GM23338 (cell line): ENCODE data around the gene RPL29. TPM values are rescaled to one million over a fixed set of nuclear protein-coding genes. Genes with fewer than 3 reads are reported as not detected.

Experiments
- ATAC-seq: fragments of 200-7000 bp; cut with Tn5 transposase; 3 replicates; pipeline ENCODE4 v1.9.1; 2020
- DNase-seq: peaks from one replicate; pipeline ENCODE4 v3.0.0-alpha.2; 2015; ENCODE audit warnings: low spot score
- H2AFZ ChIP-seq: fragments of 200-600 bp; sonication (generic); 2 replicates; pipeline ENCODE4 v1.8.0; 2016; ENCODE audit warnings: antibody characterized with exemption, mild to moderate bottlenecking, moderate library complexity
- H3F3A ChIP-seq: fragments of 200-600 bp; sonication (generic); replicated peaks from 2 replicates; pipeline ENCODE4 v1.8.0; 2017; ENCODE audit warnings: antibody characterized with exemption, mixed run types, low read depth
- H3K27ac ChIP-seq: fragments of 200-600 bp; sonication (generic); 2 replicates; pipeline ENCODE4 v1.6.1; 2016; ENCODE audit warnings: low read depth
- H3K27me3 ChIP-seq: fragments of 200-600 bp; sonication (generic); 2 replicates; pipeline ENCODE4 v1.8.0; 2016; ENCODE audit warnings: mild to moderate bottlenecking, mixed run types, moderate library complexity; ENCODE audit not compliant: insufficient read depth
- H3K36me3 ChIP-seq: fragments of 200-600 bp; sonication (generic); 2 replicates; pipeline ENCODE4 v1.8.0; 2016; ENCODE audit warnings: mild to moderate bottlenecking; ENCODE audit not compliant: insufficient read depth
- H3K4me1 ChIP-seq: fragments of 200-600 bp; sonication (generic); 2 replicates; pipeline ENCODE4 v1.8.0; 2016; ENCODE audit warnings: mild to moderate bottlenecking, moderate library complexity; ENCODE audit not compliant: insufficient read depth
- H3K4me2 ChIP-seq: fragments of 200-600 bp; sonication (generic); 2 replicates; pipeline ENCODE4 v1.7.1; 2017; ENCODE audit warnings: mixed run types
- H3K4me3 ChIP-seq: fragments of 200-600 bp; sonication (generic); 2 replicates; pipeline ENCODE4 v1.6.1; 2016; ENCODE audit warnings: mixed run types
- H3K79me2 ChIP-seq: fragments of 200-600 bp; sonication (generic); replicated peaks from 2 replicates; pipeline ENCODE4 v1.8.0; 2017; ENCODE audit warnings: mild to moderate bottlenecking; ENCODE audit not compliant: insufficient read depth
- H3K9me2 ChIP-seq: fragments of 200-600 bp; sonication (generic); 2 replicates; pipeline ENCODE4 v1.8.0; 2017; ENCODE audit not compliant: insufficient read depth
- H4K20me1 ChIP-seq: fragments of 200-600 bp; sonication (generic); replicated peaks from 2 replicates; pipeline ENCODE4 v1.8.0; 2017; ENCODE audit warnings: mild to moderate bottlenecking; ENCODE audit not compliant: insufficient read depth
- H3K27ac Mint-ChIP-seq: 2 replicates; pipeline ENCODE4 v1.8.0; 2020; ENCODE audit warnings: inconsistent platforms, mild to moderate bottlenecking, moderate library complexity, mixed read lengths
- H3K27me3 Mint-ChIP-seq: 3 replicates; pipeline ENCODE4 v1.8.0; 2022; ENCODE audit warnings: low read depth, mild to moderate bottlenecking, moderate library complexity, mixed read lengths, inconsistent platforms; ENCODE audit not compliant: insufficient read depth, poor library complexity
- H3K36me3 Mint-ChIP-seq: 3 replicates; pipeline ENCODE4 v1.8.0; 2021; ENCODE audit warnings: low read depth, mild to moderate bottlenecking, inconsistent platforms, moderate library complexity, mixed read lengths
- H3K4me1 Mint-ChIP-seq: 3 replicates; pipeline ENCODE4 v1.8.0; 2020; ENCODE audit warnings: mild to moderate bottlenecking, inconsistent platforms, mixed read lengths
- H3K4me3 Mint-ChIP-seq: 3 replicates; pipeline ENCODE4 v1.8.0; 2021; ENCODE audit warnings: moderate library complexity, mild to moderate bottlenecking, inconsistent platforms, mixed read lengths
- H3K9me3 Mint-ChIP-seq: 3 replicates; pipeline ENCODE4 v1.8.0; 2020; ENCODE audit warnings: moderate library complexity, mild to moderate bottlenecking, inconsistent platforms, mixed read lengths
- CREB1 ChIP-seq: fragments of 250-450 bp; sonication (Bioruptor Pico); IDR thresholded peaks from 2 replicates; pipeline ENCODE4 v1.5.0; 2020; ENCODE audit warnings: low read depth, mild to moderate bottlenecking, moderate library complexity
- CTCF ChIP-seq, 2 experiments: fragments of 200-600 bp in 1 of 2; sonication (generic) in 1 of 2; conservative IDR thresholded peaks; 2 replicates each; pipeline versions ENCODE4 v1.5.1 to v1.6.1; 2016 to 2017; ENCODE audit warnings: antibody characterized with exemption in 2 of 2, low read depth in 2 of 2, mild to moderate bottlenecking in 2 of 2, moderate library complexity in 1 of 2
- EZH2 ChIP-seq: fragments of 200-600 bp; sonication (generic); IDR thresholded peaks from one replicate; pipeline ENCODE4 v1.8.0; 2017; ENCODE audit warnings: antibody characterized with exemption, mild to moderate bottlenecking, low read depth; ENCODE audit not compliant: unreplicated experiment
- JUNB ChIP-seq: IDR thresholded peaks from one replicate; pipeline ENCODE4 v1.6.1; 2016; ENCODE audit warnings: antibody characterized with exemption; ENCODE audit not compliant: unreplicated experiment
- NANOG ChIP-seq: IDR thresholded peaks from 2 replicates; pipeline ENCODE4 v1.6.1; 2016; ENCODE audit warnings: antibody characterized with exemption, borderline replicate concordance
- POLR2AphosphoS5 ChIP-seq: IDR thresholded peaks from 2 replicates; pipeline ENCODE4 v1.6.1; 2016; ENCODE audit warnings: antibody characterized with exemption, low read depth
- STAT1 ChIP-seq: IDR thresholded peaks from one replicate; pipeline ENCODE4 v1.6.1; 2016; ENCODE audit warnings: antibody characterized with exemption; ENCODE audit not compliant: unreplicated experiment
- ZNF114 ChIP-seq: fragments of 250-450 bp; sonication (Bioruptor Pico); IDR thresholded peaks from 2 replicates; pipeline ENCODE4 v1.5.0; 2020; ENCODE audit warnings: mild to moderate bottlenecking, moderate library complexity
- ZNF331 ChIP-seq: fragments of 250-450 bp; sonication (Bioruptor Pico); IDR thresholded peaks from 2 replicates; pipeline ENCODE4 v1.5.0; 2020; ENCODE audit warnings: low read depth, mild to moderate bottlenecking, moderate library complexity
- polyA plus RNA-seq: library from polyadenylated mRNA; unstranded; fragments of >200 nt; fragmentation: Nextera tagmentation; extraction: Ambion mirVana; gene quantifications from 2 replicates; pipeline ENCODE4 v1.2.1, GENCODE V29; 2016
- total RNA-seq: library from RNA; depleted of rRNA; stranded (reverse); fragments of >200 nt; shearing (Covaris generic); gene quantifications from 2 replicates; pipeline ENCODE4 v1.2.3, GENCODE V29; 2014

Gene RPL29
- total and polyA plus RNA-seq, 2 experiments from 2014 or later, result 1,471 to 1,864 TPM

GRCh38 chr3:51999846-52000245 lies 4.2 kb upstream of the RPL29 start:
- H3K4me3 Mint-ChIP-seq, result no peak overlapping the region
- no peak overlapping the region for H2AFZ ChIP-seq
- H3K4me3 ChIP-seq, result no peak overlapping the region
- H3K27me3 Mint-ChIP-seq, result peaks cover 30% of the 10 kb centered on the region
- no peak for DNase-seq
- H3K36me3 Mint-ChIP-seq, result peaks cover 10% of the 10 kb centered on the region
- H3K4me2 ChIP-seq, result no peak overlapping the region
- peaks cover 4% of the 10 kb centered on the region; the same call in 1 of the 3 replicates for H3K9me3 Mint-ChIP-seq
- no peak overlapping the region for H3K27ac ChIP-seq
- H3K27ac Mint-ChIP-seq, result no peak overlapping the region
- H3F3A ChIP-seq, result peaks cover 11% of the 10 kb centered on the region
- ATAC-seq, result no peak
- no peaks in the 10 kb centered on the region for H3K27me3 ChIP-seq
- H4K20me1 ChIP-seq, result 0 out of 2 replicates have a peak, but pooled peaks cover under 1% of the 10 kb centered on the region
- peaks cover 4% of the 10 kb centered on the region for H3K36me3 ChIP-seq
- peaks cover 22% of the 10 kb centered on the region for H3K4me1 ChIP-seq
- no peaks in the 10 kb centered on the region for H3K9me2 ChIP-seq
- H3K4me1 Mint-ChIP-seq, result peaks cover 43% of the 10 kb centered on the region
- peaks cover 8% of the 10 kb centered on the region for H3K79me2 ChIP-seq
- no peak for TF ChIP-seq ZNF331
- no peak for TF ChIP-seq CTCF (conservative IDR thresholded peaks at IDR 0.05; ENCODE audit: low read depth in 2 of 2)
- TF ChIP-seq EZH2, result no peak
- TF ChIP-seq CREB1, result no peak

GRCh38 chr3:51998774-51999173 lies 3.1 kb upstream of the RPL29 start:
- peaks cover 18% of the 10 kb centered on the region for H3K79me2 ChIP-seq
- Mint-ChIP-seq H3K27me3 (peaks cover 31% of the 10 kb centered on the region), H3K27ac (no peak overlapping the region), H3K4me3 (no peak overlapping the region), H3K36me3 (peaks cover 21% of the 10 kb centered on the region), H3K4me1 (peaks cover 41% of the 10 kb centered on the region), H3K9me3 (peaks cover 4% of the 10 kb centered on the region; the same call in 1 of the 3 replicates)
- no peaks in the 10 kb centered on the region for H3K27me3 ChIP-seq
- no peak overlapping the region for H3K4me2 ChIP-seq
- H3K9me2 ChIP-seq, result no peaks in the 10 kb centered on the region
- peaks cover 8% of the 10 kb centered on the region; the same call in 1 of the 2 replicates for H4K20me1 ChIP-seq
- peaks cover 30% of the 10 kb centered on the region for H3K4me1 ChIP-seq
- TF ChIP-seq NANOG, result no peak
- no peak for TF ChIP-seq CREB1
- no peak for TF ChIP-seq POLR2AphosphoS5
- TF ChIP-seq EZH2, result no peak
- TF ChIP-seq ZNF114 (CRISPR knock-in tag), result no peak
- ATAC-seq, result no peak
- DNase-seq, result no peak
- peaks cover 20% of the 10 kb centered on the region for H3F3A ChIP-seq
- H3K27ac ChIP-seq, result no peak overlapping the region
- H2AFZ ChIP-seq, result no peak overlapping the region
- no peak overlapping the region for H3K4me3 ChIP-seq
- peaks cover 15% of the 10 kb centered on the region for H3K36me3 ChIP-seq

- Histone ChIP-seq H3K27me3 (no peaks in the 10 kb centered on the region), H3K4me2 (0 out of 2 replicates have a peak overlapping the region, but pooled peaks have one; percentile 36), H2AFZ (no peak overlapping the region), H3K36me3 (peaks cover 22% of the 10 kb centered on the region), H3F3A (peaks cover 26% of the 10 kb centered on the region), H4K20me1 (peaks cover 8% of the 10 kb centered on the region; the same call in 1 of the 2 replicates), H3K4me3 (no peak overlapping the region), H3K27ac (no peak overlapping the region), H3K4me1 (peaks cover 33% of the 10 kb centered on the region), H3K79me2 (peaks cover 18% of the 10 kb centered on the region), H3K9me2 (no peaks in the 10 kb centered on the region)
- DNase-seq, result peak; percentile 62
- H3K36me3 Mint-ChIP-seq, result peaks cover 28% of the 10 kb centered on the region
- H3K27ac Mint-ChIP-seq, result no peak overlapping the region
- H3K4me3 Mint-ChIP-seq, result no peak overlapping the region; the same call in 2 of the 3 replicates
- TF ChIP-seq POLR2AphosphoS5 (no peak), STAT1 (no peak), NANOG (no peak), ZNF114 (CRISPR knock-in tag) (no peak), ZNF331 (no peak), JUNB (no peak), CREB1 (no peak)
- H3K4me1 Mint-ChIP-seq, result peaks cover 36% of the 10 kb centered on the region
- ATAC-seq, result no peak
- peaks cover 28% of the 10 kb centered on the region for H3K27me3 Mint-ChIP-seq
- H3K9me3 Mint-ChIP-seq, result peaks cover 4% of the 10 kb centered on the region; the same call in 1 of the 3 replicates
Measured at GRCh38 chr3:51997935-51998596, 2.4 kb upstream of the RPL29 start.
